Activated B cell treated with CpG ODN at 0.5 μM for 24 hours (primary cell): ENCODE results near the gene ANKRD42. TPM values are rescaled to one million over a fixed set of nuclear protein-coding genes. Genes with fewer than 3 reads are reported as not detected.

Source experiments
- ATAC-seq: fragments of 200-7000 bp; cut with Tn5 transposase; one replicate; pipeline ENCODE4 v1.10.0; 2021; ENCODE audit warnings: low read depth, mild to moderate bottlenecking, moderate library complexity
- CTCF ChIA-PET: fragments of 350-600 bp; sonication (Branson Sonifier 250); formaldehyde crosslinking; loops from one replicate; lab custom pipeline; 2021; ENCODE audit warnings: antibody characterized with exemption; lab: Charles Lee
- POLR2A ChIA-PET: fragments of 350-600 bp; sonication (Branson Sonifier 250); formaldehyde crosslinking; loops from one replicate; lab custom pipeline; 2021; ENCODE audit warnings: antibody characterized with exemption; lab: Charles Lee
- DNase-seq: peaks from one replicate; pipeline ENCODE4 v3.0.0; 2022
- H3K27ac Mint-ChIP-seq: one replicate; pipeline ENCODE4 v1.8.0; 2020; ENCODE audit warnings: mixed read lengths
- H3K27me3 Mint-ChIP-seq: one replicate; pipeline ENCODE4 v1.8.0; 2021; ENCODE audit warnings: mixed read lengths
- H3K36me3 Mint-ChIP-seq: one replicate; pipeline ENCODE4 v1.8.0; 2021; ENCODE audit warnings: low read depth, mixed read lengths
- H3K4me1 Mint-ChIP-seq: one replicate; pipeline ENCODE4 v1.8.0; 2021; ENCODE audit warnings: mixed read lengths
- H3K4me3 Mint-ChIP-seq: one replicate; pipeline ENCODE4 v1.8.0; 2020; ENCODE audit warnings: mild to moderate bottlenecking, mixed read lengths
- H3K9me3 Mint-ChIP-seq: one replicate; pipeline ENCODE4 v1.8.0; 2020; ENCODE audit warnings: mixed read lengths
- intact Hi-C: fragments of 100-400 bp; cut with micrococcal nuclease; formaldehyde crosslinking; loops from one replicate; pipeline ENCODE4 v1.15.1; 2024
- total RNA-seq: library from RNA; stranded (reverse); gene quantifications from 2 replicates; pipeline ENCODE4 v1.2.3, GENCODE V29; 2022
- TF ChIP-seq, protein P1 (sequence below): fragments of 200-600 bp; IDR thresholded peaks from one replicate; pipeline ENCODE4 v1.8.0; 2022; ENCODE audit warnings: antibody characterized with exemption, mild to moderate bottlenecking

Gene ANKRD42
- total RNA-seq, 1 donor from 2014 or later, result 7.4 TPM

DNA sequence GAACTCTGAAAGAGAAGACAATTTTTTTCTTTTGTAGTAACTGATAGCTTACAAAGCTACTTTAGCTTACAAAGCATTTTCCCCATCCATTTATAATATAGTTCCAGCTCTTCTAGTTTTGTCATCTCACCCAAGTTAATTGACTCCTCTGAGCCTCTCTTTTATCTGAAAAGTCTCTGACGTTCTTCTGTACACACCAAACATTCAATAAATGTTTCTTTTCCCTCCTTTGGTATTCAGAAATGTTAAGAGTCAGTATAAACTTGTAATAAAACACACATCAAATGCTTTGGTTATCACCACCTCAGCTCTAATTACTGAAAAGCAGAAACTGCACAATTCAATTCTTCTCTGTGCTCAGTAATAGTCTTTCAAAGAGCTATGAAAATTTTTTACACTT, 86.7 kb downstream of the ANKRD42 start:
- Mint-ChIP-seq H3K27ac (no peak overlapping the region), H3K4me3 (no peak overlapping the region), H3K4me1 (peaks cover 37% of the 10 kb centered on the region), H3K36me3 (peaks cover 45% of the 10 kb centered on the region), H3K27me3 (no peaks in the 10 kb centered on the region), H3K9me3 (no peaks in the 10 kb centered on the region)
- intact Hi-C loops, result no loop called here
- DNase-seq (no peak), ATAC-seq (no peak)
- TF ChIP-seq, protein P1, sequence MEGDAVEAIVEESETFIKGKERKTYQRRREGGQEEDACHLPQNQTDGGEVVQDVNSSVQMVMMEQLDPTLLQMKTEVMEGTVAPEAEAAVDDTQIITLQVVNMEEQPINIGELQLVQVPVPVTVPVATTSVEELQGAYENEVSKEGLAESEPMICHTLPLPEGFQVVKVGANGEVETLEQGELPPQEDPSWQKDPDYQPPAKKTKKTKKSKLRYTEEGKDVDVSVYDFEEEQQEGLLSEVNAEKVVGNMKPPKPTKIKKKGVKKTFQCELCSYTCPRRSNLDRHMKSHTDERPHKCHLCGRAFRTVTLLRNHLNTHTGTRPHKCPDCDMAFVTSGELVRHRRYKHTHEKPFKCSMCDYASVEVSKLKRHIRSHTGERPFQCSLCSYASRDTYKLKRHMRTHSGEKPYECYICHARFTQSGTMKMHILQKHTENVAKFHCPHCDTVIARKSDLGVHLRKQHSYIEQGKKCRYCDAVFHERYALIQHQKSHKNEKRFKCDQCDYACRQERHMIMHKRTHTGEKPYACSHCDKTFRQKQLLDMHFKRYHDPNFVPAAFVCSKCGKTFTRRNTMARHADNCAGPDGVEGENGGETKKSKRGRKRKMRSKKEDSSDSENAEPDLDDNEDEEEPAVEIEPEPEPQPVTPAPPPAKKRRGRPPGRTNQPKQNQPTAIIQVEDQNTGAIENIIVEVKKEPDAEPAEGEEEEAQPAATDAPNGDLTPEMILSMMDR, result no peak
- POLR2A ChIA-PET, result no interaction called here
- CTCF ChIA-PET, result no interaction called here

DNA sequence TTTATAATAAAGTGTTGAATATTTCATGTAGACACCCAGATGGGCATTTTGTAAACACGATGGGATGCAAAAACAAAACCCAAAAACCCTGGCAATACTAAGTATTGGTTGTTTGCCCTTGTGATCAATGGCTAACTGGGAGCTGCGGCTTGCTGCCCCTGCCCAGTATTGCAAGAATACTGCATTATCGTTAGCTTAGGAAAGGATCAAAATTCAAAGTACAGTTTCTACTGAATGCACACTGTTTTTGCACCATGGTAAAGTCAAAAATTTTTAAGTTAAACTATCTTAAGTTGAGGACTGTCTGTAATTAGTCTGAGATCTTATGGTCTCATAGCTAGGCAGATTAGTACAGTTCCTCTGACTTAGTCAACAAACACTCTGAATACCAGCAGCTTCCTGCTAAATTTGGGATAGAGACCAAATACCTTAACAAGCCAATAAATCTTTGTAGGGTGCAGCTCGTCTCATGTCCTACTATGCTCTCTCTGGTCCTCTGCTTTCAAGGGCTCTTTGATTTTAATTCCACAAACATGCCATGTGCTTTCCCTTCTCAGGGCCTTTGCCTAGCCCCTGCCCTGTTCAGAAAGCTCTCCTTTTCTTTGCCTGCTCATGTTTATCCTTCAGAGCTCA, 88.7 kb downstream of the ANKRD42 start:
- Mint-ChIP-seq H3K27me3 (no peaks in the 10 kb centered on the region), H3K9me3 (no peaks in the 10 kb centered on the region), H3K36me3 (peaks cover 39% of the 10 kb centered on the region), H3K4me1 (peaks cover 49% of the 10 kb centered on the region), H3K27ac (no peak overlapping the region), H3K4me3 (no peak overlapping the region)
- DNase-seq (no peak), ATAC-seq (no peak)
- CTCF ChIA-PET, result interaction anchor here (0.8 to 3.9 kb wide), 2 partner anchors 10 to 413 kb away, joined by 3 to 12 read pairs; no protein-coding TSS in a partner anchor
- POLR2A ChIA-PET, result no interaction called here
- intact Hi-C loops, result no loop called here
- TF ChIP-seq, protein P1, result no peak

GRCh38 chr11:83284501-83285150, 91.1 kb downstream of the ANKRD42 start:
- DNase-seq, result no peak
- TF ChIP-seq, protein P1, result no peak
- ChIA-PET CTCF (interaction anchor here (1.1 to 3.9 kb wide), 2 partner anchors 8 to 35 kb away, joined by 6 to 12 read pairs; no protein-coding TSS in a partner anchor), POLR2A (interaction anchor here (2.6 kb wide), 1 partner anchor 384 kb away, joined by 31 read pairs; the partner anchor contains the start of genes DDIAS and PRCP)
- Mint-ChIP-seq H3K4me3 (peak overlapping the region; percentile 99), H3K27ac (peak overlapping the region; percentile 100), H3K4me1 (peaks cover 62% of the 10 kb centered on the region), H3K27me3 (no peaks in the 10 kb centered on the region), H3K36me3 (peaks cover 27% of the 10 kb centered on the region), H3K9me3 (no peaks in the 10 kb centered on the region)
- no peak for ATAC-seq
- intact Hi-C loops, result no loop called here

GRCh38 chr11:83285151-83285770, 91.7 kb downstream of the ANKRD42 start:
- Mint-ChIP-seq H3K27me3 (no peaks in the 10 kb centered on the region), H3K27ac (peak overlapping the region; percentile 100), H3K36me3 (peaks cover 22% of the 10 kb centered on the region), H3K9me3 (no peaks in the 10 kb centered on the region), H3K4me3 (peak overlapping the region; percentile 99), H3K4me1 (peaks cover 65% of the 10 kb centered on the region)
- ChIA-PET POLR2A (interaction anchor here (0.9 to 2.6 kb wide), 13 partner anchors 9 to 440 kb away, joined by 3 to 31 read pairs (median 5); partner anchors contain the start of genes ANKRD42, DDIAS, PCF11 and PRCP), CTCF (interaction anchor here (1.1 to 3.9 kb wide), 2 partner anchors 7 to 439 kb away, joined by 3 to 12 read pairs; no protein-coding TSS in a partner anchor)
- intact Hi-C loops, result no loop called here
- no peak for DNase-seq
- peak; percentile 38 for ATAC-seq
- TF ChIP-seq, protein P1, result no peak
